Activated gamma-delta T cell treated with anti-CD3 and anti-CD28 coated beads, Interleukin-2, amount 50 U/mL, for 16 hours (primary cell): ENCODE results near the gene PHKA1.
A peak's percentile ranks its signal among the peaks of the same experiment; 100 is the strongest.
"Not testable (repeated sequence)": the region's sequence is repeated elsewhere in the genome, so short reads cannot be mapped to it uniquely, and the experiment has no call there.

Source experiments
- DNase-seq: peaks from one replicate; pipeline ENCODE4 v3.0.0-alpha.2; 2020; ENCODE audit warnings: low read depth

Gene PHKA1

DNA sequence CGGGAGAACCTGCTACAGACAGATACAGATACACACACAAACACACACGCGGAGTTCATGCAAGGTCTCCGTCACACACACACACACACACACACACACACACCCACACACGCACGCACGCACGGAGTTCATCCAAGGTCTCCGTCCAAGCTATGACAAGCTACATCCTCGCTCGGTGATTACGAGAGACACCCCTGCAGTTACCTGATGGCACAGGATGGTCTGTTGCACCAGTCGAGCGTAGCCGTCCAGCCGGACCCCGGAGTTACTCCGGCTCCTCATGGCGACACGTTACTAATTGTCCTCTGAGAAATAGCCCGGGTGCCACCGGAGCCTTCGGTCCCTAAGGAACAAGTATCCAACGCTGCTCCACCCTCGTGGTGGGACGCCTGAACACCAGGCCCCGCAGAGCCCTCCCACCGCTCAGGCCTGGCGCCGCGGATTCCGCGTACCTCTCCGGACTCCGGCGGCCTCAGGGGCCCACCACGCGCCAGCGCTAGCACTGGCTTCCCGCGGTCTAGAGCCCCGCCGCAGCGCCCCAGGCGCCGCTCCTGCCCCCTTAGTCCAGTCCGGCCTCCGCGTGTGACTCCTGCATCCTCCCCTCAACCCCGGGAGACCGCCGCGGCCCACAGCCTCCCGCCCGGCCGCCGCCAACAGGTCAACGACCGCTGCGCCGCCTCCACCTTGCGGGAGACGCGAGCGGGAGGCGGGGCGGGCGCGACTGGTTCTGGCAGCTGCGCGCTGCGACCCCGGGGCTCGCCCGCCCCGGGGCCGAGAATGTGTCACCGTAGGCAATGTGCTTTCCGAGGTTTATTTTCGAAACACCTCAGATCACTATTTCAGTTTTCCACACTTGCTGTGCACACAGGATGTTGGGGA, at the start of gene PHKA1:
TSS of gene PHKA1 (minus strand) at position 708 of the 879 bp plus-strand sequence. CDS start at position 282, 426 bp downstream.
- DNase-seq = peak; percentile 7

DNA sequence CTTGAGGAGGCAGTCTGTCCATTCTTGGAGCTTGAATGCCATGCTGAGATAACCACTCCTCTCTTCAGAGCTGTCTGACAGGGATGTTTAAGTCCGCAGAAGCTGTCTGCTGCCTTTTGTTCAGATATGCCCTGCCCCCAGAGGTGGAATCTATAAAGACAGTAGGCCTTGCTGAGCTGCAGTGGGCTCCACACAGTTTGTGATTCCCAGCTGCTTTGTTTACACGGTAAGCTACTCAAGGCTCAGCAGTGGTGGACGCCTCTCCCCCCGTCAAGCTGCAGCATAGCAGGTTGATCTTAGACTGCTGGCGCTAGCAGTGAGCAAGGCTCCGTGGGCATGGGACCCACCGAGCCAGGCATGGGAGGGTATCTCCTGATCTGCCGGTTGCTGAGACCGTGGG, 46.3 kb upstream of the PHKA1 start:
- DNase-seq = not testable (repeated sequence)

DNA sequence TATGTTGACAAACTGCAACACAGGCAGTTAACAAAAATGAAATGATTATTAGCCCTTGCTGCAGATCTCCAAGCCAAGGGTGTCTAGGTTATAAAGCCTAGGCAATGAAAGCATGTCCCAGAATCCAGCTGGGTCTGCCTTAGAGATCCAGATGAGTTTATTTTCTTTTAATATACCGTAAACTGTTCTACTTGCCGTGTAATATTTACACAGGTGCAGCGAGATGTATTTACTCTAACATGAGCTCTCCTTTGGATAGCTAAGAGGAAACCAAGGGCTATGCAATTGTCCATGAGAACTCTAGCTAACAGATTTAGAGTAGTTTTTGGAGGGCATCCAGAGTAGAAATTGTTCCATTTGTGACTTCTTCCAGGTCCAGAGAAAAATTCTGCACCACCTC, 34.4 kb upstream of the PHKA1 start:
- not testable (repeated sequence) for DNase-seq

- not testable (repeated sequence) for DNase-seq
These were observed 31.4 kb upstream of the PHKA1 start for GRCh38 chrX:72745546-72745945.

- DNase-seq = no peak
These were observed 21.5 kb upstream of the PHKA1 start for GRCh38 chrX:72735561-72735960.

GRCh38 chrX:72733636-72734035, 19.5 kb upstream of the PHKA1 start:
- not testable (repeated sequence) for DNase-seq

- DNase-seq = no peak
These were observed 13.7 kb upstream of the PHKA1 start for GRCh38 chrX:72727846-72728245.

DNA sequence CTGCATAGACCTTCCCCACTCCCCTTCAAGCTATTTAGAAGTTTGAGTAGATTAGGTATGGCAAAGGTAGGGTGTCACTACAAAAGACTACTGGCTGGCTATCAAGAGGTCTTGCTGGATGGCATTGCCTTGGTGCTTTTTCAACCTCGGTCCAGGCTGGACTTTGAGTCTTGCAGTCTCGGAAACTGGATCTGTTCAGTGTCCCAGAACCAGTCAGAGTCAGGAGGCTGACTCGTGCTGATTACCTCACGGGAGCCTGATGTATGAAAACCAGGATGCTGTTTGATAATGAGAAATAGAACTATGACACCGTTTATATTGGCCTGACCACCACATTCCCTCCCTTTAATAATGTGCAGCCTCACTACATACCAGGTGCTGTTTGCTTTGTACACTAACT, 2.7 kb upstream of the PHKA1 start:
- no peak for DNase-seq

DNA sequence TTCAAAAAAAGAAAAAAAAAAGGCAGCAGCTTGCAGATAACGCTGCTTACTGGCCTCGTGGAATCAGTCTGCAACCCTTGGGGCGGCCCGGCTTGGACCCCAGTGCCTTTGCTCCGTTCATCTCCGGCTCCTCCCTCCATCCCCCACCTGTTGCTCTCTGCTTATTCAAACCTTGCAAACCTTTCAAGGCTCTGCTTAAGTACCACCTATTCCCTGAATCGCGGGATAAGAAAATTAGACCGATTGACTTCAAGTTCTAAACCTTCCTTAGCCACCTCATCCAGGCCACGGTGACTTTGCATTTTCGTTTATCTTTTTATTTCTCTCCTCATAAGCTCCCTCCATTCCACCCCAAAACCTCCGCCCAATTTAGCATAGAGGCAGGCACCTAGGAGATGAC, 1.4 kb upstream of the PHKA1 start:
- no peak for DNase-seq

- no peak for DNase-seq
These were observed 391 bp upstream of the PHKA1 start for GRCh38 chrX:72714478-72714916.

- no peak for DNase-seq
These were observed 976 bp downstream of the PHKA1 start for GRCh38 chrX:72713130-72713529.

GRCh38 chrX:72712094-72712755, 1.9 kb downstream of the PHKA1 start:
- DNase-seq = no peak

DNA sequence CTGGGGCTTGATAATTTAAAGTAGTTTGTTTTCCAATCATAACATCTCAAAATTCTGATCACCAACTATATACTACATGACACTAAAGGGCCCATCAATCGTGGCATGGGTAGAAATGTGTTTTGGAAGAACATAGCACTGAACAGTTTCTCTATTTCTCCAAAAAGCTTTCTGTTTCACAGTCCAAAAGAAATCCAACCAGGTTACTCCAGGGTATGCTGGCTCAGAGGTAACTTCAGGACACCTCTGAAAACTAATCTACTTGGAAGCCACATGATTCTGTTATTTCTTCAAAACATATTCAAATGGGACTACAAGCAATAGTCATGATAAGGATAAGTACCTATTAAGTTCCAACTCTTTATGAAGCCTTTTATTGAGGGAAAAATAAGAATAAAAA, 8.3 kb downstream of the PHKA1 start:
- DNase-seq = no peak

DNA sequence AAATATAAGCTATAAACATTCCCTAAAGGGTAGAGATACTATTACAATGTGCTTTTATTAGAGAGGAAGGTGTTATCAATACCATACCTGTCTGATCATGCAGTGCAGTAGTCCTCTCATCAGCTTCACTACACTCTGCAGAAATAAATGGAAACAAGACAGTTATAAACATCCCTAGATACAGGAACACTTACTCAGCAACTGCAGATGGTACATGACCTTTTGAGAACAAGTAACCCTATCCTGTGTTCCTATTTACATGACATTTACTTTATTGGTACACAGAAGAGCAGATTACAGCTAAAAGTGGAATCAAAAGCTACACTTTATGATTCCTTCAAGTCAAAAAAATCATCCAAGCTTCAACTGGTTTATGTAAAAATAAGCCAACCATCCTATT, 9.0 kb downstream of the PHKA1 start:
- DNase-seq = no peak

GRCh38 chrX:72694170-72694569, 19.9 kb downstream of the PHKA1 start:
- no peak for DNase-seq

DNA sequence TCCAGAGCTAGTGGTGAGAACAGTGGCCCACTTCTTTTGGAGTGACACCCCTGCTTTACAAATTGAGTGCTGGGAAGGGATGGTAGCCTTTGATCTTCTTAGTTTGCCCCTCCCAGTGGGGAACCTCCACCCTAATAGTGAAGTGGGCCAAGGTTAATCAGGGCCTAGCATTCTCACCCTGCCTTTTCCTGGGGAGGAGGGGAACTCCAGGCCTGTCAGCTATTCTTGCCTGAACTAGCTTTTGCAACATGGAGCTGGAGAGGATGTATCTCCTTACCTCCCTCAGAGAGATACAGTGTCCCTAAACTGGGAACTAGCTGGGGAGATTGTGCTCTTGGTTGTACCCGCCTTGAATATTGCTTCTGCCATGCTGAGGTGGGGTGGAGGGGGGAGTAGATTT, 20.6 kb downstream of the PHKA1 start:
- DNase-seq = no peak

DNA sequence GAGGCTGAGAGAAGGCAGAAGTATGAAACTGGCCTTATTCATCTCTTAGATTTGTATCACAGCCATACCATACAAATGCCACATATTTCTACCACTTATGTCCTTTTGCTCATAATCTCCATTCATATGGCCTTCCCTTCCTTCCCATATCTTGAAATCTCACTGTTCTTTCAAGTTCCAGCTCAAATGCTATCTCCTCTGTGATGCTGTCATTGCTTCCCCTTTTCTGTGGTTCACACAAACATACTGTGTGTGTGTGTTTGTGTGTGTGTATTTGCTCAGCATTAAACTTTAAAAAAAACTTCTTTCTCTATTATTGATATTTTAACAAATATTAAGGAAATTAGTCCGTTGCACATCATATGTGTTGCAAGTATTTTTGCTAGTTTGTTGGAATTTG, 26.7 kb downstream of the PHKA1 start:
- DNase-seq = no peak

GRCh38 chrX:72685810-72686456, 28.2 kb downstream of the PHKA1 start:
- no peak for DNase-seq

DNA sequence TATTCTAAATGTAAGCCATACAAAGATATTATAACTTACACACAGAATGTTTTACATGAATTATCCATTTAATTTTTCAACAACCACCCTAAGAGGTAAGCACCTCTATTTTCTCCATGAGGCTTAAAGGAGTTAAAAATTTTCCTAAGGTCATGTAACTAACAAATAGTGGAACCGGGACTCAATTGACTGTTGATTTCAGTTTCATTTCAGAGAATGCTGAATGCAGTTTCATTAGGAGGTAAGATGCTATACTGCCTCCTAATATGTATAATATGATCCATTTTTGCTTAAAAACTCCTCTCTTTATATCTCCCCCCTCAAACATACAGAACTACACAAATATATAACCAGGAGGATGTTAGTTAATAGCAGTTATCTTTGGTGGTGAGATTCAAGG, 29.1 kb downstream of the PHKA1 start:
- DNase-seq = no peak

- no peak for DNase-seq
These were observed 30.5 kb downstream of the PHKA1 start for GRCh38 chrX:72683631-72684030.

DNA sequence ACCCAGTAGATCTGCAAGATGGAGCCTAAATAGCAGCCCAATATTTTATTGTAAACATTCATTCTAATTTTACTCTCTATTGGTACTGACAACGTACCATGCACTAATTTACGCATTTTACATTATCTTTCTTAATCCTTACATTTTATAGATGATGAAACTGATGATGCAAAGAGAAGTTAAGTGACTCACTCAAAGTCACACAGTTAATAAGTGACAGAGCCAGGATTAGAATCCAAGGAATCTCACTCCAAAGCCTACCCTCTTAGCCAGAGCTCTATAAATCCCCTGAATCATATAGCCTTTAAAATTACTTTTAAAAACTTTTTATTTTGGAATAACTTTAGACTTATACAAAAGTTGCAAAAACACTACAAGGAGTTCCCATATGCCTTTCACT, 37.6 kb downstream of the PHKA1 start:
- no peak for DNase-seq

DNA sequence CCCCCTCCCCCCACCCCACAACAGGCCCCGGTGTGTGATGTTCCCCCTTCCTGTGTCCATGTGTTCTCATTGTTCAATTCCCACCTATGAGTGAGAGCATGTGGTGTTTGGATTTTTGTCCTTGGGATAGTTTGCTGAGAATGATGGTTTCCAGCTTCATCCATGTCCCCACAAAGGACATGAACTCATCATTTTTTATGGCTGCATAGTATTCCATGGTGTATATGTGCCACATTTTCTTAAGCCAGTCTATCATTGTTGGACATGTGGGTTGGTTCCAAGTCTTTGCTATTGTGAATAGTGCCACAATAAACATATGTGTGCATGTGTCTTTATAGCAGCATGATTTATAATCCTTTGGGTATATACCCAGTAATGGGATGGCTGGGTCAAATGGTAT, 40.2 kb downstream of the PHKA1 start:
- not testable (repeated sequence) for DNase-seq

DNA sequence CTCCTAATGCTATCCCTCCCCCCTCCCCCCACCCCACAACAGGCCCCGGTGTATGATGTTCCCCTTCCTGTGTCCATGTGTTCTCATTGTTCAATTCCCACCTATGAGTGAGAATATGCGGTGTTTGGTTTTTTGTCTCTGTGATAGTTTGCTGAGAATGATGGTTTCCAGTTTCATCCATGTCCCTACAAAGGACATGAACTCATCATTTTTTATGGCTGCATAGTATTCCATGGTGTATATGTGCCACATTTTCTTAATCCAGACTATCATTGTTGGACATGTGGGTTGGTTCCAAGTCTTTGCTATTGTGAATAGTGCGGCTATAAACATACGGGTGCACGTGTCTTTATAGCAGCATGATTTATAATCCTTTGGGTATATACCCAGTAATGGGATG, 44.6 kb downstream of the PHKA1 start:
- not testable (repeated sequence) for DNase-seq
